ENCODE results near the gene MYLK. TPM values are rescaled to one million over a fixed set of nuclear protein-coding genes. Genes with fewer than 3 reads are reported as not detected.
"Not testable (repeated sequence)": the region's sequence is repeated elsewhere in the genome, so short reads cannot be mapped to it uniquely, and the experiment has no call there.

MYLK gene
- total and polyA plus RNA-seq, 11 donors: 3.2 to 20.7 (median 12.4) TPM

GRCh38 chr3:123739754-123740153 lies 144.4 kb downstream of the MYLK start:
- no peak for DNase-seq
- H3K4me1 ChIP-seq: no peaks in the 10 kb centered on the region

GRCh38 chr3:123739106-123739505 lies 145.0 kb downstream of the MYLK start:
- H3K27ac ChIP-seq: no peak overlapping the region
- H3K27me3 ChIP-seq: no peaks in the 10 kb centered on the region
- H3K36me3 ChIP-seq: no peaks in the 10 kb centered on the region
- TF ChIP-seq POLR2A (IDR thresholded peaks at IDR 0.05) (no peak), CTCF (IDR thresholded peaks at IDR 0.05) (no peak)
- ATAC-seq (no peak), DNase-seq (no peak)
- no peak overlapping the region for H3K4me3 ChIP-seq
- no peaks in the 10 kb centered on the region for H3K9me3 ChIP-seq
- WGBS, 4 donors: 82 to 95% (median 90%) methylated on average over 2 of the region's 2 CpGs
- H3K4me1 ChIP-seq: no peaks in the 10 kb centered on the region
- intact Hi-C loops (cut with DNase I): no loop called here

More at GRCh38 chr3:123739754-123740153, 144.4 kb downstream of the MYLK start:
- WGBS, 4 donors: 95 to 98% (median 97%) methylated on average over 2 of the region's 2 CpGs
- intact Hi-C loops (cut with DNase I): loop anchor here in 1 of 10 donors (10.0 kb wide), 1 partner anchor 145 kb away; the partner anchor contains the start of gene MYLK
- Histone ChIP-seq H3K9me3 (no peaks in the 10 kb centered on the region), H3K27me3 (no peaks in the 10 kb centered on the region), H3K36me3 (no peaks in the 10 kb centered on the region), H3K27ac (no peak overlapping the region), H3K4me3 (no peak overlapping the region)
- no peak for ATAC-seq
- no peak for TF ChIP-seq CTCF (IDR thresholded peaks at IDR 0.05)
- TF ChIP-seq POLR2A (IDR thresholded peaks at IDR 0.05): no peak

- not testable (repeated sequence) for DNase-seq
Measured at GRCh38 chr3:123738522-123738921, 145.6 kb downstream of the MYLK start.

GRCh38 chr3:123737168-123737567 lies 147.0 kb downstream of the MYLK start:
- Histone ChIP-seq H3K4me1 (no peaks in the 10 kb centered on the region), H3K27me3 (no peaks in the 10 kb centered on the region), H3K36me3 (no peaks in the 10 kb centered on the region), H3K4me3 (no peak overlapping the region), H3K9me3 (no peaks in the 10 kb centered on the region), H3K27ac (no peak overlapping the region)
- DNase-seq (no peak), ATAC-seq (no peak)
- TF ChIP-seq CTCF (IDR thresholded peaks at IDR 0.05) (no peak), POLR2A (IDR thresholded peaks at IDR 0.05) (no peak)
- WGBS, 4 donors: 92 to 97% (median 95%) methylated on average over 14 of the region's 14 CpGs
- intact Hi-C loops (cut with DNase I): no loop called here

More at GRCh38 chr3:123738522-123738921, 145.6 kb downstream of the MYLK start:
- WGBS, 4 donors: 94 to 97% (median 96%) methylated on average over 4 to 5 of the region's 5 CpGs
- H3K4me3 ChIP-seq; H3K36me3 ChIP-seq; ATAC-seq; H3K4me1 ChIP-seq; H3K9me3 ChIP-seq; H3K27ac ChIP-seq; H3K27me3 ChIP-seq; intact Hi-C loops (cut with DNase I): not testable (repeated sequence)

GRCh38 chr3:123735456-123735855 lies 148.7 kb downstream of the MYLK start:
- no peaks in the 10 kb centered on the region for H3K4me1 ChIP-seq
- H3K4me3 ChIP-seq: no peak overlapping the region
- TF ChIP-seq POLR2A (IDR thresholded peaks at IDR 0.05) (no peak), CTCF (IDR thresholded peaks at IDR 0.05) (no peak)
- WGBS, 4 donors: 55 to 66% (median 60%) methylated on average over 2 of the region's 2 CpGs
- no peak overlapping the region for H3K27ac ChIP-seq
- intact Hi-C loops (cut with DNase I): no loop called here
- H3K27me3 ChIP-seq: no peaks in the 10 kb centered on the region
- ATAC-seq (no peak), DNase-seq (no peak)
- H3K36me3 ChIP-seq: no peaks in the 10 kb centered on the region
- no peaks in the 10 kb centered on the region for H3K9me3 ChIP-seq
